GM18909 (cell line): ENCODE data around the gene GPNMB.

ENCODE experiments used
- ATAC-seq: cut with Tn5 transposase; IDR thresholded peaks from one replicate; pipeline ENCODE4 v1.9.1; 2021; ENCODE audit warnings: mild to moderate bottlenecking; ENCODE audit not compliant: unreplicated experiment, poor library complexity

The GPNMB gene

GRCh38 chr7:23267357-23267756 lies 20.8 kb downstream of the GPNMB start:
- ATAC-seq: no peak

DNA sequence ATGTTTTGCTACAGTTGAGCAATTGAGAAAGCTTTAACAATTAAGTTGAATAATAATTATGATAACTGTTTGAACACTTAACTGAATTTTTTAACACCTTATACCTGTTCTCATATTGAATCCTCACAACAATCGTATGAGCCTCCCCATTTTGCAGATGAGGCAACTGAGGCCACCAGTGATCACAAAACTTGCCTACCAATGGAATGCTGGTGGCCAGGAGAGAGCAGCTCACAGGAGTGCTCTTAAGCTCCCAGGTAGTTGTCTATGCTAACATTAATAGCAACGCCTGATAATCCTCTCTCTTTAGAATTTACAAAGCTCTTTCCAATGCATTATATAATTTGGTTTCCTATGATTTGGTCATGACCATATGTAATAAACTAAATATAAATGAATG lies 21.6 kb downstream of the GPNMB start:
- no peak for ATAC-seq

DNA sequence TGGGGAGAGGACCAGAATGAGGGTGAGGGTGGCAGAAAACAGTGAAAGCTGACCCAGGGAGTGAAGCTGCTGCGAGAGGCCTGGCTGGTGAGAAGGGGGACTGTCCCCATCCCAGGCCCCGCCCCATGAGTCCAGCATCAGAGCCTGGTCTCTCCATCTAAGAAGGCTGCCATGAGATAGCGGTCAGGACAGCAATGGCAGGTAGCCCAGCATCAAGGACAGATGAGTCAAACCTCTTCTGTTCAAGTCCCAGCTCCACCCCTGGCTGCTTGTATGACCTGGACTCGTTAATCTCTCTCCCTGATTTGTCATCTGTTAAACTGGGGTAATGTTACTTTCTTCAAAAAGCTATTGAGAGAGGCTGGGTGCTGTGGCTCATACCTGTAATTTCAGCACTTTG lies 22.2 kb downstream of the GPNMB start:
- ATAC-seq: no peak

- no peak for ATAC-seq
Measured at GRCh38 chr7:23272275-23272674, 25.7 kb downstream of the GPNMB start.

DNA sequence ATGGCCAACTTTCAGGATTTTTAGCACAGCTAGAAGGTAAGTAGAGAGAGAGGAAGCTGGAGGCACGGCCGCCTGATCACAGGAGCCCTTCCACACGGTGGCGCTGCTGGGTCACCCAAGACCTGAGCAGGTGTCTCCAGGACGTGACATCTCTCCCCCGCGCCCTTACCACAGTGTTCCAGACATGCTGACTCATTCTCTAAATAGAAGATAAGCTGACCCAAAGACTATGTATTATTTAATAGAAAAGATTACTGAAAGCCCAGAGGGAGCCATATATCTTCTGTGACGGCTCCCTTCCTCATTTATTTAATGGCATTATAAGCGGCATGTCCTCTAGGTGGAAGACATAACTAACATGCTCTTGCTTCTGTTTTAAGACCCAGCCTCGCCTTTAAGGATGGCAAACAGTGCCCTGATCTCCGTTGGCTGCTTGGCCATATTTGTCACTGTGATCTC lies 26.6 kb downstream of the GPNMB start:
- ATAC-seq: peak; percentile 95

DNA sequence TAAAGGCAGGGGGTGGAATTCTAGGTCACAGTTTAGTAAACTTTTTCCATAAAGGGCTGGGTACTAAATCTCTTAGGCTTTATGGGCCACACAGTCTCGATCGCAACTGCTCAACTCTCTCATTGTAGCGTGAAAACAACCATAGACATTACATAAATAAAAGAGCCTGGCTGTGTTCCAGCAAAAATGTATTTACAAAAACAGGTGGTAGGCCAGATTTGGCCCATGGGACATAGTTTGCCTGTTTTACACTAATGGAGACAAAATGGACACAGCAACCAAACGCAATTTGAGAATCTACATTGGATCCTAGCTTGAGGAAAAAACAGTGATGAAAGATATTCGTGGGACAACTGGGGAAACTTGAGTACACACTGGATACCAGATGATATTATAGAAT lies 29.3 kb downstream of the GPNMB start:
- no peak for ATAC-seq

DNA sequence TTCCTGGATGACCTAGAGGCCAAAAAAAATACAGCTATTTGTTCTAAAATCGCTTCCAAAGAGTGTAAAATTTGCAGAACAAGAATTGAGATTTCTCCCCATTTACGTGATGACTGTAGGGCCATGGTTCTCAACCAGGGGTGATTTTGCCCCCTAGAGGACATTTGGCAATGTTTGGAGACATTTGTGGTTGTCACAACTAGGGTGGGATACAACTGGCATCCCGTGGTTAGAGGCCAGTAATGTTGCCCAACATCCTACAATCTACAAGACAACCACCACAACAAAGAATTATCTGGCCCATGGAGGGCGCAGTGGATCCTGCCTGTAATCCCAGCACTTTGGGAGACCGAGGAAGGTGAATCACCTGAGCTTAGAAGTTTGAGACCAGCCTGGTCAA lies 29.8 kb downstream of the GPNMB start:
- no peak for ATAC-seq

GRCh38 chr7:23276947-23277346 lies 30.4 kb downstream of the GPNMB start:
- no peak for ATAC-seq

GRCh38 chr7:23277359-23277989 lies 30.9 kb downstream of the GPNMB start:
- no peak for ATAC-seq

DNA sequence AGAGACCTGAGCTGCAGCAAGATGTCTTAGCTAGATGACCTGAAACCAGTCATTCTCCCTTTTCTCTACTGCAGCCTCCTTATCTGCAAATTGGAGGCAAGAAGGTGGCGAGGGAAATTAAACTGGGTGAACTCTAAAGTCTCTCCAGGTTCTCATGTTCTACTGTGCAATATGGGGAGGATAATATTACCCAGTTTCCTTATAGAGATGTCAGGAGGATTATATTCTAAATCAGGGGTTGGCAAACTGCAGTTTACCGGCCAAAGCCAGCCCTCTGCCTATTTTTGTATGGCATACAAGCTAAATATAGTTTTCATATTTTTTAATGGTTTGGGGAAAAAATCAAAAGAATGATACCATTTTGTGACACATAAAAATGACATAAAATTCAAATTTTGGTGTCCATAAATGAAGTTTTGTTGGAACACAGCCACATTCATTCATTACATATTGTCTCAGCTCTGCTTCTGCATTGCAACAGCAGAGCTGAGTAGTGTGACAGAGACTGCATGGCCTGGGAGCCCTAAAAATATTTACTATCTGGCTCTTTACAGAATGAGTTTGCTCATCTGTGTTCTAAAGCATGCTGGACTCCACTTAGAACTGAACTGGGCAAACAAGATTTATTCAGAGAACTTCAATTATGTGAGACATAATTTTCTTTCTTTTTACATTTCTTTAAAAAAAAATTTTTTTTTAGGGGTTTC lies 33.4 kb downstream of the GPNMB start:
- ATAC-seq: no peak

DNA sequence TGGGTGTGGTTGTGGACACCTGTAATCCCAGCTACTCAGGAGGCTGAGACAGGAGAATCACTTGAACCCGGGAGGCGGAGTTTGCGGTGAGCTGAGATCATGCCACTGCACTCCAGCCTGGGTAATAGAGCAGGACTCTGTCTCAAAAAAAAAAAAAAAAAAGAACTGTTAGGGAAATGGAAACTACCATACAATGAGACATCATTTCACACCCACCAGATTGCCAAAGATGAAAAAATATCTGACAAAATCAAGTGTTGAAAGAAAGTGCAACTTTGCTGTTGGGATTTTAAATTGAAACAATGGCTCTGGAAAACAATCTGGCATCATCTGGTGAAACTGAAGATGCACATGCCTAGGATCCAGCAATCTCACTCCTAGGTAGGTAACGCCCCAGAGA lies 36.5 kb downstream of the GPNMB start:
- no peak for ATAC-seq

GRCh38 chr7:23284871-23285270 lies 38.3 kb downstream of the GPNMB start:
- ATAC-seq: no peak

GRCh38 chr7:23285657-23286646 lies 39.4 kb downstream of the GPNMB start:
- ATAC-seq: no peak

DNA sequence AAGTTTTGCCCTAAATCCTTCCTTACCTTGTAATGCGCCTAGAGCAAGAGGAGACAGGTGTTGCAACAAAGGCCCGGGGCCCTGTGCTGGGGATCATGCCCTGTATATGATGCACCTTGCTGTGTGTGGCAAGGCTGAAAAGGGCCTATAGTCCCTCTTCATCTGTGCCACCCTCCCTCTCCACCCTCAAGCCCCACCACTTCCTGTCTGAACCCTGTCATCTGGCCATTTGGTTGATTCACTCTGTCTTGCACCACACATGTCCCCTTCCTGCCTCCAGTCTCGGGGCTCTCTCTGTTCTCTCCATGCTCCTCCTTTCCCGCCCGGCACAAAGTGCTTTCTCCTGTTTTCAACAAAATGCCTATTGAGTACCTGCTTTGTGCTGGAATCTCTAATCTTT lies 41.0 kb downstream of the GPNMB start:
- no peak for ATAC-seq

DNA sequence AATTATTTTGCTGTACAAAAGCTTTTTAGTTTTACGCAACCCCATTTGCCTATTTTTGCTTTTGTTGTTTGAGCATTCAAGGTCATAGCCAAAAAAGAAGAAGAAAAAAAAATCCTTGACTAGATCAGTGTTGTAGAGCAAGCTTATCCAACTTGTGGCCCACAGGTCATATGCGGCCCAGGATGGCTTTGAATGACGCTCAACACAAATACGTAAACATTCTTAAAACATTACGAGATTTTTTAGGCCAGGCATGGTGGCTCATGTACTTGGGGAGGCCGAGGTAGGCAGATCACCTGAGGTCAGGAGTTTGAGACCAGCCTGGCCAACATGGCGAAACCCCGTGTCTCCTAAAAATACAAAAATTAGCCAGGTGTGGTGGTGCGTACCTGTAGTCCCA lies 44.4 kb downstream of the GPNMB start:
- ATAC-seq: no peak

DNA sequence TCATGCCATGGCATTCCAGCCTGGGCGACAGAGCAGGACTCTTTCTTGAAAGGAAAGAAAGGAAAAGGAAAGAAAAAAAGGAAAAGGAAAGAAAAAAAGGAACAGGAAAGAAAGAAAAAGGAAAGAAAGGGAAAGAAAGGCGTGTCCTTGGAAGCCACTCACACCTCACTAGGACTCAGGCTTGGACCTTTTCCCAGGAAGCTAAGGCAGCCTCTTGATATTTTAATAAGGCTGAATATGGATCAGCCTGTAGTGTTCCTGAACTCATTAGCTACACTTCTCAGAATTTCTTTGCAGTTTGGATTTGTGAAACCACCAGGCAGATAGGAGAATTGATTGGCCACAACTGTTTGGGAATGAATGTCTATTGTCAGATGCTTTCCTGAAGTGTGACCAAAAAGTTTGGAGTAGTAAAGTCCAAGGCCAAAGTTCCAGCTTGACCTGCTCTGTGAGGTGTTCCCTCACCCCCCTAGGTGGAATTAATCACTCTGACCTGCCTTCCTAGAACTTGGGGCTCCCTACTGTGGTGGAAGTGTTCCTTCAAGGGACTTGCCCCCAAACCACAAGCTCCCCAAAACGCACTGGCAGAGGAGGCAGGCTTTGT lies 45.5 kb downstream of the GPNMB start:
- no peak for ATAC-seq

DNA sequence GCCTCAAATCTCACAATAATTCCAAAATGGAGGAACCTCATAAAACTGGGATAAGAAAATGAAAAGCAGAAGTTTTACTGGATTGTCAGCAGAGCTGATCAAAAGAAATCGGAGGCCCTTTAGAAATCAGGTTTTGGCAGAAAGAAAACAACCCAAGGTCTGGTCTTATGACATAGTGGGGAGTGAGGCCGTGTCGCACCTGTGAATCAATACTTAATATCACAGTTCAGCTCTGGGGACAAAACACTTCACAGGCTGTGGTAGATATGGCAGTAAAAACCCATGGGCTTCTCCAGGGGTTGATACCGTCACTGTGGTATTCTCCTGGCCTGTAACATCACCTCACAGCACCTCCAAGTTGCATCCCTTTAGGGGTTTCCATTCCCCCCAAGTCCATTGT lies 46.0 kb downstream of the GPNMB start:
- no peak for ATAC-seq

- no peak for ATAC-seq
Measured at GRCh38 chr7:23293500-23294073, 47.0 kb downstream of the GPNMB start.

GRCh38 chr7:23294549-23295400 lies 48.2 kb downstream of the GPNMB start:
- no peak for ATAC-seq

DNA sequence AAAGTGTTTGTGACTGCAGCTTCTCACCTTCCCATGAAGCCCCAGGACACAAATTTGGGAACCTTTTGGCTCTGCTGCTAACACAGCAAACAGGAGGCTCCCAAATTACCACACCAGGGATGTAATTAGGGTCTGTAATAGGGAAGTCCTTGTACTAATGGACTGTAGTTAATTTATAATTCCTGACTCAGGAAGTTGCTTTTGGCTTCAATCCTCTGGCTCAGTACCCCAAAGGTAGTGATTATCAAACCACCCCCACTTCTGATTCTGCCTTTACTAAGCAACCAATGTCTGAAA lies 48.8 kb downstream of the GPNMB start:
- no peak for ATAC-seq
